GM20000 (cell line): ENCODE data around the gene CDH22.

Experiments used
- DNase-seq: peaks from one replicate; pipeline ENCODE4 v3.0.0; 2012; ENCODE audit warnings: low spot score
- CTCF ChIP-seq: IDR thresholded peaks from 2 replicates; pipeline ENCODE4 v1.5.1; 2012; ENCODE audit warnings: mild to moderate bottlenecking, control low read depth; ENCODE audit errors: extremely low read depth, missing control alignments

Gene CDH22

GRCh38 chr20:46349035-46349741 is 40.9 kb upstream of the CDH22 start:
- TF ChIP-seq CTCF, result peak; percentile 43
- DNase-seq, result peak; percentile 69

- TF ChIP-seq CTCF, result no peak
- no peak for DNase-seq
Measured at GRCh38 chr20:46347841-46348803, 39.8 kb upstream of the CDH22 start.

GRCh38 chr20:46346770-46347169 is 38.5 kb upstream of the CDH22 start:
- DNase-seq, result no peak
- no peak for TF ChIP-seq CTCF

- TF ChIP-seq CTCF, result no peak
- DNase-seq, result no peak
Measured at GRCh38 chr20:46344488-46345162, 36.3 kb upstream of the CDH22 start.

- no peak for DNase-seq
- TF ChIP-seq CTCF, result no peak
Measured at GRCh38 chr20:46343975-46344357, 35.7 kb upstream of the CDH22 start.

- no peak for DNase-seq
- TF ChIP-seq CTCF, result no peak
Measured at GRCh38 chr20:46343348-46343974, 35.2 kb upstream of the CDH22 start.
